ENCODE measurements around the gene GYG2.
"Not testable (repeated sequence)": the region's sequence is repeated elsewhere in the genome, so short reads cannot be mapped to it uniquely, and the experiment has no call there.

The GYG2 gene

DNA sequence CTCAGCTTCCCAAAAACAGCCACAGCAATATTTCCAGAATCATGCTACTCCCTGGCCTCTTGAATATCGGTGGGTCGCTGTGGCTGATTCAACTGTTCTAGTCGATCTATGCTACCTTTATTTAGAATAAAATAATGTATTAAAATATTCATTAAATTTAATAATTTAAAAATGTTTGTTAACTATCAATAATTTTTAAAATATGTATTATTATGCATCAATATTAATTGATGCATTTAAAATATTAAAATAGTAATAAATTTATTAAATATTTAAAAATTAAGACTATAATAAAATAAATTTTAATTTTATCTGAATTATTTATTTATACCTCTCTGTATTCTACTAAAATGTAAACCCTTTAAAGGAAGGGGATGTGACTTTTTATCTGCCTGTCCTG lies 81.4 kb downstream of the GYG2 start:
- FAIRE-seq, result peak; percentile 27

DNA sequence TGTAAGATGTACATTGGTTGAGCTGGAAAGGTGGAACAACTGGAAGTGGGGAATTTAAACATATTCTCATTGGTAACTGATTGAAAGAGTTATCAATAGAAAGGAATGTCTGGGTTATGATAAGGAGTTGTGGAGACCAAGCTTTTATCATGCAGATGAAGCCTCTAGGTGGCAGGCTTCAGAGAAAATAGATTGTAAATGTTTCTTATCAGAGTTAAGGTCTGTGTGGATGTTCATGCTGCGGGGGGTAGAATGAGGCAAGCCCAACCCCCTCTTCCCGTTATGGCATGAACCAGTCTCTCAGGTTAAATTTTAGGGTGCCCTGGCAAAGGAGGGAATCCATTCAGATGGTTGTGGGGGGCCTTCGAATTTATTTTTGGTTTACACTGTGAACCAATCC lies 84.4 kb downstream of the GYG2 start:
- FAIRE-seq, result no peak

DNA sequence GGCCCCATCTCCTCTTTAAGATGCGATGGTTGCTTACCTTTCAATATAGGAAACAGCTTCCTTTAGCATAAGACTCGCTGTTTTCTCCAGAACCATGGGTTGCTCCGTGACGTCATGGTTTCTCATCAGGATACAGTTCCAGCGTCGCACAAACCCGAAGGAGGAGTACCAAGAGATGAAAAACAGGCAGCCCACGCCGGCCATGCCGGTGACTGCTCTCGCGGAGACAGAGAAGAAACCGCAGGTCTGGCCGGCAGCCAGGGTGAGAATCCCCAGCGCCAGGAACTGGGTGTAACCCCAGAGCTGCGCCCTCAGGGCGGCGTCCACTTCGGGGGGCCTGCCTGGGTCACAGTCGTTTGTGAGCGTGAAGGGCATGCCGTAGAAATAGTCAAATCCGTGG lies 89.0 kb downstream of the GYG2 start:
- no peak for FAIRE-seq

GRCh38 chrX:2921193-2921592 lies 92.5 kb downstream of the GYG2 start:
- no peak for FAIRE-seq

DNA sequence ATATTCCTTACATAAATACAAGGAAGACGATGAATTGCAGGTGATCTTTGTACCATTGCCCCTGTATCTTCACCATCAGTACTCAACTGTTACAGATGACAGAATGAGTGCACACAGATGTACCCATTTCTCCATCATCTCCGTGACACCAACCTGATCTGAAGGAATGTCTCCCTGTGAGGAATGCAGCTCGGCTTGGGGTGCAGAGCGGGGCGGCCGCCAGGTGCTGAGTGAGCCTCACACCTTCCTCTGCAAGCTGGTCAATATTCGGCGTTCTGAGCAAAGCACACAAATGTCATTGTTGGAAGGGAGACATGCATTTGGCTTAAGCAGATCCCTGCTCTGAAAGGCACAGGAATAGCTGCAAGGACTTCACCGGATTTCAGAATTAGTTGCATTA lies 93.0 kb downstream of the GYG2 start:
- no peak for FAIRE-seq

- no peak for FAIRE-seq
Observed at GRCh38 chrX:2924151-2924550, 95.4 kb downstream of the GYG2 start.

DNA sequence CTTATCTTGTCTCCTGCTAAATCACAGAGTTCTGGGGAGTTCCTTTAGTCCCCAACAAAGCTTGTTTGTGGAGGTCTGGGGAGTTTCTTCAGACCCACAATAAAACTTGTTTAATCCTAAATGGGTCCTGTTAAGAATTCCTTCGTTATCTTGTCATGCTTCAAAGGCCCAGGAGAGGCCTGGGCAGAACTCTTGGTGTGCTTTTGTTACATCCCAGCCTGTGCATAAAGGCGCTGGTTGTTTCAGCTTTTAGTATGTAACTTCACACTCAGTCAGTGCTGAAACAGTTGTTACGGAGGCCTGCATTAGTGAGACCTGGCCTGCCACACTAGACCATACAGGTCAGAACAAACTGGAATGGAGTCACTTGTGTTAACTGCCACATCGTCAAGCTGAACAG lies 97.5 kb downstream of the GYG2 start:
- not testable (repeated sequence) for FAIRE-seq

DNA sequence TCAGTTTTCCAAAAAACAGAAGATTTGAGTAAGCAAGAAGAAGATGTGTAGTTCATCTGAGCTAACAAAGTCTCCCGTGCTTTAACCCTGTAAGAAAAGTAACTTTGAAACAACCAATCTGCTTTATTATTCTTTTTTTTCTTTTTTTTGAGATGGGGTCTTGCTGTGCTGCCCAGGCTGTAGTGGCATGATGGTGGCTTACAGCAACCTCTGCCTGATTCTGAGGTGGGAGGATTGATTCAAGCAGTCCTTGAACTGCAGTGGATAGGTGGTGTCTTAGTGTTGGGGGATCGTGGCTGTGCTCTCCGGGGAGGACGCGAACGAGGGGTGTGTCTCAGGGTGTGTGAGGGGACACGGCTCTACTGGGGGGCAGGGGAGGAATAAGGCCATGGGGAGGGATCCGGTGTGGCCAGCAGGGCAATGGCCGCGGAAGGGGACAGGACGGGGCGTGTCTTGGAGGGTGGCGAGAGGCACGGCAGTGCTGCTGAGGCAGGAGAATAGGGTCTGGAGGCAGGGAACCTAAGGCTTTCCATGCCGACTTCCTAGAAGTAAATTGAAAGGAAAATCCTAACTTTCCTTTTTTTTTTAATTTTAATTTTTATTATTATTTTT lies 98.0 kb downstream of the GYG2 start:
- no peak for FAIRE-seq

DNA sequence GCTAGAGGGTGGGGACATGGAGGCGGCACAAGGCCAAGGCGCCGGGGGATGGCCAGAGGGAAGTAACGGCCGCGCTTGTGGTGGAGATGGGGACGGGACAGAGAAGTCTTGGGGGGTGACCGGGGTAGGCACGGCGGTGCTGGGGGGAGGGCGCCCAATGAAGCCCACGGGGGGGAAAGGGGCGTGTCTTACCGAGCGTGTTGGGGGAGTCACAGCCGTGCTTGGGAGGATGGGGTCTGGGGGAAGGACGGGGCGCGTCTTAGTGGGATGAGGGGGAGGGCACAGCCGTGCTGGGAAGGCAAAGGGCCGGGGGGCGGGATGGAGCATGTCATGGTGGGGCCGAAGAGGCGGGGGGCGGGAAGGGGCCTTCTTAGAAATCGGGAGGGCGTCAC lies 99.5 kb downstream of the GYG2 start:
- no peak for FAIRE-seq

GRCh38 chrX:2928583-2929434 lies 100.1 kb downstream of the GYG2 start, which contains the start of gene ARSD:
Gene ARSD, minus strand, starts transcription at chrX:2929339. Its CDS starts 64 bp downstream, at chrX:2929275.
- no peak for FAIRE-seq

GRCh38 chrX:2931155-2931554 lies 102.4 kb downstream of the GYG2 start:
- FAIRE-seq, result no peak

GRCh38 chrX:2931612-2932011 lies 102.9 kb downstream of the GYG2 start:
- no peak for FAIRE-seq

All from islet of Langerhans (tissue), 1 donor.